T1000 (cell line): Measurements from ENCODE around the gene CCDC150.

Source experiments
- DNase-seq: peaks from one replicate; lab custom pipeline; 2025; ENCODE audit warnings: mixed read lengths; lab: John Stamatoyannopoulos, UW

CCDC150 gene

DNA sequence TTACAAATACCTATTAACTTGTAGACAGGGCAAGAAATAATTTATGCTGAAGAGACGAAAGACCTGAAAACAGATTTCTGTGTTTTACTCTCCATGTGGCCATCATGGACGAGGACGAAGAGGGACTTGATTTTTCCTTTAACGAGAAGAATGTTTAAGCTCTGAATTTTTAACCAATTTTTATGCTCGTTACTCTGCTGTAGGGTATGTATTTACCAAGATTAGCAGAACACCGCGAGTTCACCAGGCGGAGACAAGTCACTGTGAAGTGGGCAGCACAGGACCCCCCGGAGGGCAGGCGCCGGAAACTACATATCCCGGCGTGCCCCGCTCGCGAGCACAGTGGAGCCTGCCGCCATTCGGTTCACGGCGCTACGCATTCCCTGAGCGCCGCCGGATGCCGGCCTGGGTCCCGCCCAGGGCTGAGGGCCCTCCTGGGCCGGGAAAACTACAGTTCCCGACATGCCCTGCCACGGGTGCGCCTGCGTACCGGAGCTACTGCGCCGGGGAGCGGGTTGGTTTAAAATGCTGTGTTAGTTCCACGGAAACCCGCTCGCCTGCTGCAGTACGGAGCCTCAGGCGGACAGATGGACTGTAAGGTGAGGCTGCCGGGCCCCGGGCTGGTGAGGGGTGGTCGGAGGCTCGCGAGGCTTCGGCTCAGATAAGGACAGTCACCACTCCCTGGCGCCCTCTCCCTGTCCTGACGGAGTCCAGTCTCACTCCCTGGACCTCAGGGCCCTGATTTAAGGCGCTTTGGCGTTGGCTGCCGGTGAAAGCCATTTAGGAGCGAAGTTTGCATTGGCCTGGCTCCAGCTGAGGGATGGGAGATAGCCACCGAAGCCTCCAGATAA is at the start of gene CCDC150:
Gene CCDC150 (plus strand): TSS at position 536 of the 851 bp plus-strand sequence. CDS start 52 bp downstream, at position 588.
- peak; percentile 92 for DNase-seq

- no peak for DNase-seq
Measured at GRCh38 chr2:196590286-196590685, 49.2 kb upstream of the CCDC150 start.

DNA sequence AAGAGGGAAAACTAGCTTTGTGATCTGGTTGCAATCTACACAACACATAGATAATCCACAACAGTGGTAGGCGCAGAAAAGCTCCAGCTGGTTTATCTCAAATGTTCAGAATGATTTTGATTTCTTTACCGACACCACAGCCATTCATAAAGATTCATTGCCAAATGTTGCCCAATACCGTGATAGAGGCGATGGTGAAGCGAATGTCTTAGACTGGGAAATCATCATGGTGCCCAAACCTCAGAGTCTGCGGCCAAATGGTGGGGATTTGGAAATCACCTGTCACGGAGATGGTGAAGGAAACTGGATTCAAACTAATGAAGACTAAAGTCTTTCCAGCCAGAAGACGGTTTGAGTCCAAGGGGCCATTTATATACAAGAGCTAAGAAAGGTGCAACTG is 48.5 kb upstream of the CCDC150 start:
- no peak for DNase-seq

DNA sequence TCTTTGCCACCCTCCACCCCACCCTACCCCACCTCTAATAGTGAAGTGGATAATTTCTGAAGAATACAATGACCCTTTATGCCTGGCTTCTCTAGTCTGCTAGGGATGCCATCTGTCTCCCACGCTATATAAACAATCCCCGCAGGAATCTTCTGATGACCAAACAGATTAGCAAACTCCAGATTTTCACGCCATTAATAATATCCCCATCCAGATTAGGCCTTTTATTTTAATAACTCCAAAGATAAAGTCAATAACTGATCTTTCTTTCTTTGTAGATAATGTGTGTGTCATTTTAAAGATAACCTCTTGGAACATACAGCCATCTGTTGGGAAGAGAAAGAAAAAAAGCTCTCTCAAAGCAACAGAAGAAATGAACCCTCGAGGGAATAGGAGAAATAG is 47.9 kb upstream of the CCDC150 start:
- no peak for DNase-seq

GRCh38 chr2:196592331-196592910 is 47.1 kb upstream of the CCDC150 start:
- no peak for DNase-seq

DNA sequence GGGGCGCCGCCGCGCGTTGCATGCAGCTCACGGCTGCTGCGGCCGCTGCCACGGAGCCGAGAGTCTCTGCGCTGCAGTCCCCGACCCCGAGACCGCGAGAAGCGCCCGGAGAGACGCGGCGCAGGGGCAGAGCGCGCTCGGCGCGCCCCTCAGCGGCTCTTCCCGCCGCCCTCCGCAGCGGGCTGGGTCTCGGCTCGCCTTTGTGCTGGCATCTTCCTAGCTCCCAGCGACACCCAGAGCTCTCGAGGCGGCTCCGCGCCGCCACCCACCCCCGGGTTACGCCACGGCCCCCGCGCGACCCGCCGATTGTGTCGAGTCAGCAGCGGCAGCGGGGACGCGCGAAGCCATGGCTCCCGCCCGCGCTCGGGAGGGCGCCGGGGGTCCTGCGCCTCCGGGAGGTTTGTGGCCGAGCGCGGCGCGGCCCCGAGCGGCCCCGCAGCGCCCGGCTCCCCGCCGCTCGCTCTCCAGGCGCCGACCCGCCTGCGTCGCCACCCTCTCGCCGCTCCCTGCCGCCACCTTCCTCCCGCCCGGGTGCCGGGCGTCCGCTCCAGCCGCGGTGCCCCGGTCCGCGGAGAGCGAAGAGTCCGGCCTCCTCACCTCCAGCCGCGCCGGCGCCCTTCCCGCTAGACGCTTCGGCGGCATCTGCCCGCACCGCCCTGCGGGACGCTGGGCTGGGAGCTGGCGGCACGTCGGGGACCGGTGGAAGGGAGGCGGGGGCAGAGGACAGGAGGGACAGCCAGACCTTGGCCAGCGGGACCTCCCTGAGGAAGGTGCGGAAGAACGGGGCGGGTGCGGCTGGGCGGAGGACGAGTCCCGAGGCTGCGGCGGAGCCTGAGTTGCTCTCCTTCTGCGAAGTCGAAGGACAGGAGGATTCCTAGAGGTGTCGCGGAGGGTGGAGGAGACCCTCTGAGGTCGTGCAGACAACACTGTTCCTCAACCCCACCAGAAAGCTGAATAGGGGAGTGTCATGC is 46.3 kb upstream of the CCDC150 start, which contains the start of gene HECW2:
Gene HECW2 (minus strand): TSS at position 644 of the 971 bp plus-strand sequence.
- peak; percentile 30 for DNase-seq

DNA sequence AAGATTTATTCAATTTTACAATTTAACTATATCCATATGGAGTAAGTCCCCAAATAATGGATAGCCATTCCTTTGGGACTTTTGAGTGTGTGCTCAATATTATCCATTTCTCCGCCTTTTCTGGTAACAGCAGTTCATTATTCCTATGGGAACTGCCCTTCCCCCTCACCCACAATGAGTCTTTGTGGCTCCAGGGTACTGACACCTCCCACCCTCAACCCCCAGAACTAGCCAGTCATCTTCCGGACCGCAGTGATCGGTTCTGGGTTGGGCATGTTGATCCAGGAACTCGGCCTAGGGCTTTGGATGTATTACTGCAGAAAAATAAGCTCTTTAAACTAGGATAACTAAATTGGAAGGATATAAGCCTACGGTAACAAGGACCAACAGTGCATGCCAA is 45.4 kb upstream of the CCDC150 start:
- DNase-seq = no peak

GRCh38 chr2:196597531-196597930 is 42.0 kb upstream of the CCDC150 start:
- no peak for DNase-seq

GRCh38 chr2:196598412-196598811 is 41.1 kb upstream of the CCDC150 start:
- DNase-seq = no peak

- no peak for DNase-seq
Measured at GRCh38 chr2:196598846-196599245, 40.7 kb upstream of the CCDC150 start.

DNA sequence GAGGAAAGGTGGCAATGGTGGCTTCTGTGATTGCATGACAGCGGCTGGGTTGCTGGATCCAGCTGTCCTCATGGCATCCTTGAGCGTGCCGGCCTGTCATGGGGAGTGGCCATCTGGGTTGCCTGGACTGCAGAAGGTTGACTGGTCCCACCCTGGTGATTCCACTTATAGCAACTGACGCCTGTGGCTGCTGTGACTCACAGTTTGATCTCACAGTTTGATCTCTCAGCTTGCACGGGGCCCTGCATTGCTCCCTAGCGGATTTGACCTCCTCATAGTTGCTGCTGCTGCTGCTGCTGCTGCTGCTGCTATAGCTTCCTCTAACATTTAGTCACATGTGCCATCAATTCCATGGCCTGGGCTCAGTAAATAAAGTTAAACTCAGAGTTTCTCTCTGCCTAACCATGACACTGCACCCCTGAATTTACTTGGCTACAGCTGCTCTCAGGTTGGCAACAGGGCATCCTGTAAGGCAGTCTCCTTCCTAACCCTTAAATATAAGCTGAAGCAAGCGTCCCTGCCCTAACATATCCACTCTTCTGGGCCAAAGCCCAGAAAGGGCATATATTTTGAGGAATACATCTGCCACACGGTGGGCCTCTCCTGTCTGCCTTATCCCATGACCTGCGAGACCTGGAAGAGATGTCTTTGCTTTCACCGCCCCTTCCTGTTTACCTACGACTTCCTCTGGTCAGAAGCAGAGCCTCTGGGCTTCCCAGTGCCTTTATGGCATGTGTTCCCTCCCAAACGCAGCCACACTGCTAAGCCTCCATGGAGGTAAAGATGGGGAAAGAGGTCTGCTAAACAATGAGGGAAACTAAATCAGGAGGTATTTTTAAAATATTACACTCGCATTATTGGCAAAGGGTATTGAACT is 37.8 kb upstream of the CCDC150 start:
- DNase-seq = peak; percentile 83

DNA sequence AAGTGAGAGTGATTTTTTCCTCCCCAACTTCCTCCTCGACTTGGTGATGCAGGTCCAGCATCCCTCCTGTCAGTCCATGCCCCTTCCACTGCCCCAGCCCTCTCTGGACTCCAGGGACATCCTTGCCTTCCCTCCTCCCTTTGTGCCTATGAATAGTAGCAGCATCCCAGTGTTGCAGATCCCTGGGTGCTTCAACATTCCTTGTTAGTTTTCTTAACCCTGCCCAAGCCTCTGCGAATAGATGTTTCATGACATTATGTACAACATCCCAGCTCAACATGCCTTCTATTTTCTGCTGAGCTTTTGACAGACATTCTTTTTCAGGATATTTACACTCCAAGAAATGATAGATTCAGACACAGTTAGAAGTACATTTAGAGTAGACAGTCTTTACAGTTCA is 35.3 kb upstream of the CCDC150 start:
- no peak for DNase-seq

DNA sequence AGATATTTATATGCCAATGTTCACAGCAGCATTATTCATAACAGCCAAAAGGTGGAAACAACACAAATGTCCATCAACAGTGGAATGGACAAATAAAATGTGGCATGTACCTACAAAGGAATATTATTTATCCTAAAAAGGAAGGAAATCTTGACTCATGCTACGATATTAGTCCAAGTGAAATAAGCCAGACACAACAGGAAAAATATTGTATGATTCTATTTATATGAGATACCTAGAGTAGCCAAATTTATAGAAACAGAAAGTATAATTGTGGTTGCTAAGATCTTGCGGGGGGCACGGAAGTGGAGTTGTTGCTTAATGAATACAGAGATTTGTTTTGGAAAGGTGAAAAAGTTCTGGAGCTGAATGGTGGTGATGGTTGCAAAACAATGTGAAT is 33.0 kb upstream of the CCDC150 start:
- DNase-seq = no peak

GRCh38 chr2:196607073-196607472 is 32.4 kb upstream of the CCDC150 start:
- no peak for DNase-seq

DNA sequence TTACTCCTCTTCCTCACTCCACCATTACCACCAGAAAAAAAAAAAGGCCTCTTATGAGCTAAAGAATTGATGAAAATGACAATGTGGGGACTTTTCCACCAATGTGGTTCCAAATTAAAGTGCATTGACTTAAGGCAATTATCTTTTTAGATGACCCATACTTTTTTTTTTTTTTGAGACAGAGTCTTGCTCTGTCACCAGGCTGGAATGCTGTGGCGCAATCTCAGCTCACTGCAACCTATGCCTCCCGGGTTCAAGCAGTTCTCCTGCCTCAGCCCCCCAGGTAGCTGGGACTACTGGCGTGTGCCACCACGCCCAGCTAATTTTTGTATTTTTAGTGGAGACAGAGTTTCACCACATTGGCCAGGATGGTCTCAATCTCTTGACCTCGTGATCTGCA is 31.6 kb upstream of the CCDC150 start:
- DNase-seq = peak; percentile 67

DNA sequence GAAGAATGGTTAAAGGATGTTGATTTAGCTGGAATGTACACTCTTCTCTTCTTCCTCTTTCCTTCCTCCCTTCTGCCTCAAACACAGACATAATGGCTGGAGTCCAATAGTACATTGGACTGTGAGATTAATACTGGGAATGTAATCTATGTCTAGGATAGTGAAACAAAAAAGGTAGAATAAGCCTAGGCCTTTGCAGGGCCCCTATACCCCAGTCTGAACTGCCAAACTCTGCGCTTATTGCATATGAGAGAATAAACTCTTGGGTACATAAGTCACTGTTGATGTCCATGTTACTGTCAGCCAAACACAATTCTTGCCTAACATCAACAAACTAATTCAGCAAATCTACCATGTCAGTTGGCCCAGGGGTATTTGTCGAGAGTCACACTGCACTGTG is 29.7 kb upstream of the CCDC150 start:
- DNase-seq = no peak

DNA sequence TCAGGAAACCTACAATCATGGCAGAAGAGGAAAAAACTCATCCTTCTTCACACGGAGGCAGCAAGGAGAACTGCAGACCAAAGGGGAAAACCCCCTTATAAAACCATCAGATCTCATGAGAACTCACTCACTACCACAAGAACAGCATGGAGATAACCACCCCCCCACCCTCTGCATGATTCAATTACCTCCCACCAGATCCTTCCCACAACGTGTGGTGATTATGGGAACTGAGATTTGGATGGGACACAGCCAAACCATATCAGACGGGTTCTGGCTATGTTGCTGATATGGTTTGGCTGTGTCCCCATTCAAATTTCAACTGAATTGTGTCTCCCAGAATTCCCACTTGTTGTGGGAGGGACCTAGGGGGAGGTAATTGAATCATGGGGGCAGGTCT is 28.7 kb upstream of the CCDC150 start:
- DNase-seq = no peak

DNA sequence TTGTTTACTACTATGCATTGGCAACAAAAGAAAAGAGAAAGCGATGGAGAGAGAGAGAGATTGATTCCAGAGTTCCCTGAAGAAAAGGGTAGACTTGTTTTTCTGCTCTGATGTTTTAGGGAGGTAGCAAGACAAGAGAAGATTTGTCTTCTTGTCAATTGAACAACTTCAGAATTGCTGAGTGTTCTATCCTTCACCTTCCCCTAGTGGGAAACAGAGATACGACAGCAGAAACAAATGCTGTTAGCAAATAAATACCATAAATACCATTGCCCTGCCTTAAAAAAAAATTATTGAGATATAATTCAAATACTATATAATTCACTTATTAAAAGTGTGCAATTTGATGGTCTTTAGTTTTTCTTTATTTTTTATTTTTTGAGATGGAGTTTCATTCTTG is 26.2 kb upstream of the CCDC150 start:
- DNase-seq = no peak

GRCh38 chr2:196617430-196617829 is 22.1 kb upstream of the CCDC150 start:
- DNase-seq = no peak

- no peak for DNase-seq
Measured at GRCh38 chr2:196618661-196619060, 20.9 kb upstream of the CCDC150 start.

DNA sequence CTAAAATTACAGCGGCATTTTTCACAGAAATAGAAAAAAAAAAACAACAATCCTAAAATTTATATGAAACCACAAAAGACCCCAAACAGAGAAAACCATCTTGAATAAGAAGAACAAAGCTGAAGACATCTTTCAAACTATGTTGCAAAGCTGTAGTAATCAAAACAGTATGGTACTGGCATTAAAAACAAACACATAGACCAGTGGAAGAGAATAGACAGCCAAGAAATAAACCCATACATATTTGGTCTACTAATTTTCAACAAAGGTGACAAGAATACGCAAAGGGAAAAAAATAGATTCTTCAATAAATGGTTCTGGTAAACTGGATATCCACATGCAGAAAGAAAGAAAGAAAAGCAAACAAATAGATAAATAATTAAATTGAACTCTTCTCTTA is 9.0 kb upstream of the CCDC150 start:
- DNase-seq = no peak
